Measurements from ENCODE around the gene CLIC3. TPM values are rescaled to one million over a fixed set of nuclear protein-coding genes. Genes with fewer than 3 reads are reported as not detected.

Gene CLIC3
- total RNA-seq, 1 experiment from 2014 or later: 4.3 TPM

GRCh38 chr9:136949817-136950655 is 46.3 kb downstream of the CLIC3 start:
- Histone ChIP-seq H2AFZ (ENCODE audit: low read length) (peak overlapping the region; percentile 81), H3K4me3 (ENCODE audit: low read length) (peak overlapping the region; percentile 69), H3K79me2 (ENCODE audit: low read length) (no peaks in the 10 kb centered on the region), H3K9ac (ENCODE audit: low read length) (peak overlapping the region; percentile 66), H3K27ac (ENCODE audit: low read length) (peak overlapping the region; percentile 54), H3K4me1 (ENCODE audit: insufficient read depth, low read length) (peaks cover 16% of the 10 kb centered on the region), H3K9me2 (replicated peaks; ENCODE audit: low read length) (no peaks in the 10 kb centered on the region), H3K36me3 (ENCODE audit: low read depth, low read length) (no peaks in the 10 kb centered on the region), H3K9me3 (ENCODE audit: low read length) (no peaks in the 10 kb centered on the region), H3K27me3 (ENCODE audit: low read length) (no peaks in the 10 kb centered on the region), H3F3A (ENCODE audit: low read length, unreplicated experiment) (no peaks in the 10 kb centered on the region), H4K20me1 (ENCODE audit: low read length) (no peaks in the 10 kb centered on the region), H3K4me2 (ENCODE audit: low read length) (peak overlapping the region; percentile 90)
- DNase-seq (peak; percentile 88), ATAC-seq (peak; percentile 88)
- no peak for TF ChIP-seq CTCF (conservative IDR thresholded peaks at IDR 0.05; ENCODE audit: low read depth, low read length)
- no peak for TF ChIP-seq EZH2phosphoT487 (IDR thresholded peaks at IDR 0.05; ENCODE audit: borderline replicate concordance, low read length)
- no peak for TF ChIP-seq EZH2 (IDR thresholded peaks at IDR 0.05; ENCODE audit: low read length, unreplicated experiment)
- ChIA-PET POLR2A (ENCODE audit: unreplicated experiment) (interaction anchor here (0.6 kb wide), 2 partner anchors 120 to 201 kb away, joined by 10 to 42 read pairs; partner anchors contain the start of gene SAPCD2), CTCF (interaction anchor here (1.0 kb wide), 1 partner anchor 79 kb away, joined by 4 read pairs; no protein-coding TSS in a partner anchor)
- intact Hi-C loops (cut with micrococcal nuclease): loop anchor here (2.0 kb wide), 1 partner anchor 43 kb away; the partner anchor contains the start of gene PAXX
- TSS peak; percentile 99 for BruUV-seq (replicated peaks)

GRCh38 chr9:136949239-136949816 is 47.0 kb downstream of the CLIC3 start:
- Histone ChIP-seq H3K9me2 (replicated peaks; ENCODE audit: low read length) (no peaks in the 10 kb centered on the region), H3K9me3 (ENCODE audit: low read length) (no peaks in the 10 kb centered on the region), H3F3A (ENCODE audit: low read length, unreplicated experiment) (no peaks in the 10 kb centered on the region), H3K4me1 (ENCODE audit: insufficient read depth, low read length) (peaks cover 16% of the 10 kb centered on the region), H3K9ac (ENCODE audit: low read length) (peak overlapping the region; percentile 66), H3K27ac (ENCODE audit: low read length) (peak overlapping the region; percentile 54), H2AFZ (ENCODE audit: low read length) (0 out of 2 replicates have a peak overlapping the region, but pooled peaks have one; percentile 13), H3K36me3 (ENCODE audit: low read depth, low read length) (no peaks in the 10 kb centered on the region), H3K4me2 (ENCODE audit: low read length) (peak overlapping the region; percentile 90), H3K79me2 (ENCODE audit: low read length) (no peaks in the 10 kb centered on the region), H3K27me3 (ENCODE audit: low read length) (no peaks in the 10 kb centered on the region), H3K4me3 (ENCODE audit: low read length) (peak overlapping the region; percentile 69), H4K20me1 (ENCODE audit: low read length) (no peaks in the 10 kb centered on the region)
- ATAC-seq (peak; percentile 8; the same call in 1 of the 2 replicates), DNase-seq (no peak)
- intact Hi-C loops (cut with micrococcal nuclease): no loop called here
- CTCF ChIA-PET: interaction anchor here (1.0 kb wide), 1 partner anchor 80 kb away, joined by 4 read pairs; no protein-coding TSS in a partner anchor
- TF ChIP-seq EZH2 (IDR thresholded peaks at IDR 0.05; ENCODE audit: low read length, unreplicated experiment) (no peak), EZH2phosphoT487 (IDR thresholded peaks at IDR 0.05; ENCODE audit: borderline replicate concordance, low read length) (no peak), CTCF (conservative IDR thresholded peaks at IDR 0.05; ENCODE audit: low read depth, low read length) (no peak)
- POLR2A ChIA-PET (ENCODE audit: unreplicated experiment): interaction anchor here (0.6 kb wide), 2 partner anchors 121 to 202 kb away, joined by 10 to 42 read pairs; partner anchors contain the start of gene SAPCD2
- no TSS peak for BruUV-seq (replicated peaks)

Measured in PC-3 (cell line).